ENCODE measurements around the gene BRMS1.
A peak's percentile ranks its signal among the peaks of the same experiment; 100 is the strongest.

Gene BRMS1

GRCh38 chr11:66294626-66295620 lies 50.0 kb downstream of the BRMS1 start:
- H3K9me3 ChIP-seq (ENCODE audit: control insufficient read depth, low read length) = no peaks in the 10 kb centered on the region
- no peak overlapping the region for H3K18ac ChIP-seq (ENCODE audit: low read depth in 1 of 2, low read length in 2 of 2)
- no peak overlapping the region for H2BK120ac ChIP-seq (ENCODE audit: low read depth, low read length)
- H3K14ac ChIP-seq (ENCODE audit: low read length in 2 of 2) = no peak overlapping the region
- no peak overlapping the region for H2BK15ac ChIP-seq (ENCODE audit: low read depth, poor library complexity, severe bottlenecking)
- H2BK5ac ChIP-seq (ENCODE audit: low read depth, low read length, poor library complexity, severe bottlenecking) = no peak overlapping the region
- no peak overlapping the region for H3K23ac ChIP-seq (ENCODE audit: low read length in 2 of 2)
- no peak overlapping the region for H4K91ac ChIP-seq (ENCODE audit: low read length)
- H3K27me3 ChIP-seq (ENCODE audit: control insufficient read depth in 1 of 2, insufficient read depth in 1 of 2, low read length in 2 of 2) = peaks cover 46 to 57% of the 10 kb centered on the region in 2 experiments
- H3K4me2 ChIP-seq (ENCODE audit: low read length, poor library complexity, severe bottlenecking) = no peak overlapping the region
- H3K27ac ChIP-seq (ENCODE audit: low read length, poor library complexity, severe bottlenecking) = no peak overlapping the region
- peak overlapping the region in 1 of 2 experiments; percentile 35 for H3K4me3 ChIP-seq (ENCODE audit: insufficient read depth in 1 of 2, low read depth in 1 of 2, low read length in 2 of 2)
- no peaks in the 10 kb centered on the region for H3K79me1 ChIP-seq (replicated peaks; ENCODE audit: low read length, poor library complexity, severe bottlenecking)
- DNase-seq = no peak
- 95% methylated on average over 121 of the region's 123 CpGs for WGBS
- H3K9ac ChIP-seq (ENCODE audit: low read length) = no peak overlapping the region
- peaks cover 19% of the 10 kb centered on the region for H3K4me1 ChIP-seq (ENCODE audit: control insufficient read depth, insufficient read depth, low read depth, low read length)
- no peak overlapping the region for H3K4ac ChIP-seq (ENCODE audit: low read depth in 1 of 2, low read length in 2 of 2)
- H2AK5ac ChIP-seq (ENCODE audit: low read length, severe bottlenecking) = no peak overlapping the region
- H2AFZ ChIP-seq (ENCODE audit: low read depth, low read length) = no peak overlapping the region
- H2BK12ac ChIP-seq (ENCODE audit: low read length in 2 of 2) = no peak overlapping the region
- H3K36me3 ChIP-seq (ENCODE audit: control insufficient read depth in 1 of 2, insufficient read depth in 2 of 2, low read depth in 1 of 2, low read length in 2 of 2) = peaks cover 0 to 11% of the 10 kb centered on the region in 2 experiments
- no peak overlapping the region for H4K8ac ChIP-seq (ENCODE audit: low read length)

DNA sequence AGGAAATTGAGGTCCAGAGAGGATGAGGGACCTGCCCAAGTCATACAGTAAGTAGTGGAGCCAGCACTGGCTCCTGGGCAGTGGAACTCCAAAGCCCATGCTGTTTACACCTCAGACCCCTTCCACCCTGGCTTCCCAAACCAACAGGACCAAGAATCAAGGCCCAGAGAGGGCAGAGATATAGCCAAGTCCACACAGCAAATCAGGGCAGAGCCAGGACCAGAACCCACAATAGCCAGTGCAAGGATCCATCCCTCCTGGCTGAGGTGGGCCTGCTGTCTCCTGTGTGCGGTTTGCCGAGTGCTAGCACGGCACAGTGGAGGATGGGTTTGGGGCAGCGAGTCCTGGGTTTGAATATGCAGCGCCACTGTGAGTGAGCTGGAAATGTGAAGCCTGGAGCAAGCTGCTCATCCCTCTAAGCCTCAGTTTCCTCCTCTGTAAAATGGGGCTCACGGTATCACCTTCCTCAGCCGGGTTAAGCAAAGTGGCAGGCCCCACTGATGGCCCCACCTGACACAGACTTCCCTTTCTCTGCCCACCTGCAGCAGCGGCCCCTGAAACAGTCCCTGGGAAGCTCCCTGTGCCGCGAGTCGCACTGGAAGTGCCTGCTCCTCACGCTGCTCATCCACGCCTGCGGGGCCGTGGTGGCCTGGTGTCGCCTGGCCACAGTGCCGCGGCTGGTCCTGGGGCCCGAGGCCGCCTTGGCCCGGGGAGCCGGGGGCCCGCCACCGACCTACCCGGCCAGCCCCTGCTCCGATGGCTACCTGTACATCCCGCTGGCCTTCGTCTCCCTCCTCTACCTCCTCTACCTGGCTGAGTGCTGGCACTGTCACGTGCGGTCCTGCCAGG lies 50.9 kb downstream of the BRMS1 start:
- no peak overlapping the region for H3K4ac ChIP-seq (ENCODE audit: low read depth in 1 of 2, low read length in 2 of 2)
- no peak overlapping the region for H4K8ac ChIP-seq (ENCODE audit: low read length)
- no peak overlapping the region for H3K14ac ChIP-seq (ENCODE audit: low read length in 2 of 2)
- WGBS = 84% methylated on average over 26 of the region's 30 CpGs
- no peak overlapping the region for H3K9ac ChIP-seq (ENCODE audit: low read length)
- H2AFZ ChIP-seq (ENCODE audit: low read depth, low read length) = no peak overlapping the region
- no peak overlapping the region for H2AK5ac ChIP-seq (ENCODE audit: low read length, severe bottlenecking)
- H3K27ac ChIP-seq (ENCODE audit: low read length, poor library complexity, severe bottlenecking) = no peak overlapping the region
- H4K91ac ChIP-seq (ENCODE audit: low read length) = peak overlapping the region; percentile 37
- peaks cover 0 to 11% of the 10 kb centered on the region in 2 experiments for H3K36me3 ChIP-seq (ENCODE audit: control insufficient read depth in 1 of 2, insufficient read depth in 2 of 2, low read depth in 1 of 2, low read length in 2 of 2)
- H2BK12ac ChIP-seq (ENCODE audit: low read length in 2 of 2) = no peak overlapping the region
- no peak for DNase-seq
- H3K9me3 ChIP-seq (ENCODE audit: control insufficient read depth, low read length) = no peaks in the 10 kb centered on the region
- peaks cover 46 to 57% of the 10 kb centered on the region in 2 experiments for H3K27me3 ChIP-seq (ENCODE audit: control insufficient read depth in 1 of 2, insufficient read depth in 1 of 2, low read length in 2 of 2)
- no peaks in the 10 kb centered on the region for H3K79me1 ChIP-seq (replicated peaks; ENCODE audit: low read length, poor library complexity, severe bottlenecking)
- H2BK120ac ChIP-seq (ENCODE audit: low read depth, low read length) = no peak overlapping the region
- peak overlapping the region in 1 of 2 experiments; percentile 35 for H3K4me3 ChIP-seq (ENCODE audit: insufficient read depth in 1 of 2, low read depth in 1 of 2, low read length in 2 of 2)
- no peak overlapping the region for H2BK15ac ChIP-seq (ENCODE audit: low read depth, poor library complexity, severe bottlenecking)
- H3K4me1 ChIP-seq (ENCODE audit: control insufficient read depth, insufficient read depth, low read depth, low read length) = peaks cover 23% of the 10 kb centered on the region
- H2BK5ac ChIP-seq (ENCODE audit: low read depth, low read length, poor library complexity, severe bottlenecking) = no peak overlapping the region
- H3K23ac ChIP-seq (ENCODE audit: low read length in 2 of 2) = peak overlapping the region in 1 of 2 experiments; percentile 32
- no peak overlapping the region for H3K4me2 ChIP-seq (ENCODE audit: low read length, poor library complexity, severe bottlenecking)
- no peak overlapping the region for H3K18ac ChIP-seq (ENCODE audit: low read depth in 1 of 2, low read length in 2 of 2)

DNA sequence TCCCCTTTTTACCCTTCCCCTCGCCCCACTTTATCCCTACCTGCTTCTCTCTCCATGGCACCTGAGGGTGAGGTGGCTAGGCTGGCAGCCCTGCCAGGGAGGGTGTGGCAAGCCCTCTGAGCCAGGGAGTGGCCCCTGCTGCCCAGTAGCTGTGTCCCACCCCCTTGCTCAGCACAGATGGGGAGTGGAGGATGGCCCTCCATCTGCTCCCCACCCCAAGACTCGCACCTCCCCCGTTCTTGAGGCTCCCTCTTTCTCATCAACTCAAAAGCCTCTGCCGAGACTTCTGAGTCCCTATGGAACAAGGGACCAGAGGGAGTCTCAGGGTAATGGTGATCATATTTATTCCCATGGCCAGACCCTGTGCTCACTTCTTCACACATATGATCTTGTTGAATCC lies 51.6 kb downstream of the BRMS1 start:
- Histone ChIP-seq H3K4me3 (ENCODE audit: insufficient read depth in 1 of 2, low read depth in 1 of 2, low read length in 2 of 2) (no peak overlapping the region), H2BK5ac (ENCODE audit: low read depth, low read length, poor library complexity, severe bottlenecking) (no peak overlapping the region), H3K4me1 (ENCODE audit: control insufficient read depth, insufficient read depth, low read depth, low read length) (peaks cover 23% of the 10 kb centered on the region), H2AFZ (ENCODE audit: low read depth, low read length) (no peak overlapping the region), H4K8ac (ENCODE audit: low read length) (no peak overlapping the region), H3K18ac (ENCODE audit: low read depth in 1 of 2, low read length in 2 of 2) (no peak overlapping the region), H3K27ac (ENCODE audit: low read length, poor library complexity, severe bottlenecking) (no peak overlapping the region), H3K9ac (ENCODE audit: low read length) (no peak overlapping the region), H3K14ac (ENCODE audit: low read length in 2 of 2) (no peak overlapping the region), H3K9me3 (ENCODE audit: control insufficient read depth, low read length) (no peaks in the 10 kb centered on the region), H4K91ac (ENCODE audit: low read length) (no peak overlapping the region), H3K23ac (ENCODE audit: low read length in 2 of 2) (no peak overlapping the region), H2BK120ac (ENCODE audit: low read depth, low read length) (no peak overlapping the region), H3K4me2 (ENCODE audit: low read length, poor library complexity, severe bottlenecking) (no peak overlapping the region), H2BK15ac (ENCODE audit: low read depth, poor library complexity, severe bottlenecking) (no peak overlapping the region), H3K27me3 (ENCODE audit: control insufficient read depth in 1 of 2, insufficient read depth in 1 of 2, low read length in 2 of 2) (peaks cover 44 to 57% of the 10 kb centered on the region in 2 experiments), H2BK12ac (ENCODE audit: low read length in 2 of 2) (no peak overlapping the region), H3K36me3 (ENCODE audit: control insufficient read depth in 1 of 2, insufficient read depth in 2 of 2, low read depth in 1 of 2, low read length in 2 of 2) (peaks cover 0 to 11% of the 10 kb centered on the region in 2 experiments), H3K4ac (ENCODE audit: low read depth in 1 of 2, low read length in 2 of 2) (no peak overlapping the region), H3K79me1 (replicated peaks; ENCODE audit: low read length, poor library complexity, severe bottlenecking) (no peaks in the 10 kb centered on the region), H2AK5ac (ENCODE audit: low read length, severe bottlenecking) (no peak overlapping the region)
- WGBS = 100% methylated on average over 1 of the region's 4 CpGs
- DNase-seq = no peak
